Lower leg skin (tissue), 3 donors: ENCODE data around the gene CLEC19A.

Experiments
- CTCF ChIP-seq, 3 donors: fragments of 450-650 bp; IDR thresholded peaks; one replicate each; pipeline ENCODE4 v1.5.1; 2016; ENCODE audit warnings: antibody characterized with exemption in 3 of 3, mild to moderate bottlenecking in 3 of 3, moderate library complexity in 2 of 3
- POLR2A ChIP-seq, 2 donors: fragments of 450-650 bp; IDR thresholded peaks; one replicate each; pipeline ENCODE4 v1.6.1; 2016 to 2017; ENCODE audit warnings: antibody characterized with exemption in 2 of 2, mild to moderate bottlenecking in 1 of 2, moderate library complexity in 1 of 2

GRCh38 chr16:19354371-19354770 is 68.8 kb downstream of the CLEC19A start:
- no peak for TF ChIP-seq CTCF (IDR thresholded peaks at IDR 0.05)
- no peak for TF ChIP-seq POLR2A (IDR thresholded peaks at IDR 0.05)
